IMR-90 (cell line): Measurements from ENCODE around the gene KYNU. TPM values are rescaled to one million over a fixed set of nuclear protein-coding genes. Genes with fewer than 3 reads are reported as not detected.

Experiments
- ATAC-seq: fragments of 200-7000 bp; cut with Tn5 transposase; 2 replicates; pipeline ENCODE4 v1.9.1; 2020; ENCODE audit warnings: low read depth, mild to moderate bottlenecking, moderate library complexity
- BruUV-seq: library from RNA; stranded (reverse); fragments of 400-500 nt; replicated peaks from 2 replicates; lab custom pipeline; 2021; lab: Mats Ljungman, UMichigan
- CTCF ChIA-PET: fragments of 300-600 bp; formaldehyde crosslinking; extraction: SDS; loops from one replicate; lab custom pipeline; 2021; ENCODE audit warnings: antibody characterized with exemption; lab: Yijun Ruan, JAX
- POLR2A ChIA-PET: fragments of 300-600 bp; sonication (Branson Sonifier 250); formaldehyde crosslinking; loops from one replicate; lab custom pipeline; 2022; ENCODE audit warnings: antibody characterized with exemption; ENCODE audit not compliant: unreplicated experiment; lab: Charles Lee
- DNase-seq: peaks from one replicate; pipeline ENCODE4 v3.0.0; 2013
- H2AFZ ChIP-seq: replicated peaks from 2 replicates; pipeline ENCODE3; 2013; ENCODE audit warnings: low read length, mild to moderate bottlenecking; ENCODE audit not compliant: poor library complexity
- H2AK5ac ChIP-seq: 2 replicates; pipeline ENCODE4 v1.6.1; 2013; ENCODE audit warnings: low read depth, low read length, inconsistent platforms
- H2AK9ac ChIP-seq: replicated peaks from 2 replicates; pipeline ENCODE3; 2013; ENCODE audit warnings: mild to moderate bottlenecking, low read depth, low read length, moderate library complexity; ENCODE audit not compliant: poor library complexity
- H2BK120ac ChIP-seq: 2 replicates; pipeline ENCODE4 v1.6.1; 2013; ENCODE audit warnings: low read depth, low read length, inconsistent platforms
- H2BK15ac ChIP-seq: 3 replicates; pipeline ENCODE4 v1.6.1; 2013; ENCODE audit warnings: low read depth, low read length, inconsistent platforms
- H2BK20ac ChIP-seq: 2 replicates; pipeline ENCODE4 v1.6.1; 2013; ENCODE audit warnings: low read depth, mild to moderate bottlenecking, inconsistent platforms, low read length, moderate library complexity
- H2BK5ac ChIP-seq: 2 replicates; pipeline ENCODE4 v1.6.1; 2013; ENCODE audit warnings: mild to moderate bottlenecking, low read depth, low read length, inconsistent platforms; ENCODE audit not compliant: poor library complexity, severe bottlenecking
- H3K14ac ChIP-seq: replicated peaks from 2 replicates; pipeline ENCODE4 v1.6.1; 2013; ENCODE audit warnings: low read depth, low read length, inconsistent platforms
- H3K18ac ChIP-seq: 2 replicates; pipeline ENCODE4 v1.6.1; 2013; ENCODE audit warnings: low read depth, low read length, control low read depth
- H3K23ac ChIP-seq: 2 replicates; pipeline ENCODE4 v1.6.1; 2013; ENCODE audit warnings: low read depth, low read length, inconsistent platforms
- H3K27ac ChIP-seq: 2 replicates; pipeline ENCODE4 v1.5.1; 2013; ENCODE audit warnings: mild to moderate bottlenecking, control low read depth, low read length; ENCODE audit not compliant: insufficient read depth
- H3K27me3 ChIP-seq: 2 replicates; pipeline ENCODE4 v1.6.1; 2013; ENCODE audit warnings: low read length; ENCODE audit not compliant: control insufficient read depth, insufficient read depth
- H3K36me3 ChIP-seq: 2 replicates; pipeline ENCODE4 v1.6.1; 2013; ENCODE audit warnings: low read length, mixed read lengths; ENCODE audit not compliant: control insufficient read depth, insufficient read depth
- H3K4ac ChIP-seq: 2 replicates; pipeline ENCODE4 v1.6.1; 2013; ENCODE audit warnings: low read depth, low read length, inconsistent platforms
- H3K4me1 ChIP-seq: 2 replicates; pipeline ENCODE4 v1.6.1; 2013; ENCODE audit warnings: low read length, mixed read lengths; ENCODE audit not compliant: control insufficient read depth, insufficient read depth
- H3K4me2 ChIP-seq: 2 replicates; pipeline ENCODE4 v1.6.1; 2013; ENCODE audit warnings: low read depth, mild to moderate bottlenecking, control low read depth, low read length, moderate library complexity
- H3K4me3 ChIP-seq: 2 replicates; pipeline ENCODE4 v1.5.1; 2013; ENCODE audit warnings: low read depth, mild to moderate bottlenecking, control low read depth, low read length, moderate library complexity; ENCODE audit not compliant: insufficient read depth
- H3K56ac ChIP-seq: 2 replicates; pipeline ENCODE4 v1.6.1; 2013; ENCODE audit warnings: low read length, inconsistent platforms; ENCODE audit not compliant: insufficient read depth; ENCODE audit errors: extremely low read depth
- H3K79me1 ChIP-seq, 2 experiments: 2 replicates each; pipeline ENCODE4 v1.6.1; 2013; ENCODE audit warnings: low read length in 2 of 2, inconsistent platforms in 1 of 2, low read depth in 1 of 2
- H3K9ac ChIP-seq: 2 replicates; pipeline ENCODE4 v1.6.1; 2013; ENCODE audit warnings: low read depth, low read length, control low read depth
- H3K9me1 ChIP-seq: 2 replicates; pipeline ENCODE4 v1.6.1; 2013; ENCODE audit warnings: low read length, inconsistent platforms; ENCODE audit not compliant: insufficient read depth
- H3K9me3 ChIP-seq: 2 replicates; pipeline ENCODE4 v1.6.1; 2013; ENCODE audit warnings: low read length; ENCODE audit not compliant: control insufficient read depth, insufficient read depth
- H4K20me1 ChIP-seq: 2 replicates; pipeline ENCODE4 v1.6.1; 2013; ENCODE audit warnings: low read length, inconsistent platforms; ENCODE audit not compliant: insufficient read depth
- H4K5ac ChIP-seq: 2 replicates; pipeline ENCODE4 v1.6.1; 2013; ENCODE audit warnings: mild to moderate bottlenecking, low read depth, low read length, control low read depth
- H4K8ac ChIP-seq, 2 experiments: 2 replicates each; pipeline ENCODE4 v1.6.1; 2013; ENCODE audit warnings: low read depth in 2 of 2, low read length in 2 of 2, control low read depth in 1 of 2, inconsistent platforms in 1 of 2
- H4K91ac ChIP-seq: 2 replicates; pipeline ENCODE4 v1.6.1; 2013; ENCODE audit warnings: low read depth, low read length, inconsistent platforms; ENCODE audit not compliant: insufficient read depth
- CEBPB ChIP-seq: IDR thresholded peaks from 2 replicates; pipeline ENCODE4 v1.6.1; 2012; ENCODE audit warnings: low read depth, low read length, improper control_type of control experiment
- FOS ChIP-seq: fragments of 150-350 bp; IDR thresholded peaks from 2 replicates; pipeline ENCODE4 v1.6.1; 2016; ENCODE audit warnings: low read depth, low read length
- MAFK ChIP-seq: IDR thresholded peaks from 2 replicates; pipeline ENCODE4 v1.6.1; 2012; ENCODE audit warnings: low read depth, low read length, improper control_type of control experiment
- MXI1 ChIP-seq: IDR thresholded peaks from 2 replicates; pipeline ENCODE4 v1.6.1; 2012; ENCODE audit warnings: low read depth, mild to moderate bottlenecking, low read length, moderate library complexity, borderline replicate concordance
- NFE2L2 ChIP-seq: fragments of 150-350 bp; IDR thresholded peaks from 2 replicates; pipeline ENCODE4 v1.6.1; 2016; ENCODE audit warnings: low read depth, mild to moderate bottlenecking, low read length
- RAD21 ChIP-seq: IDR thresholded peaks from 2 replicates; pipeline ENCODE4 v1.6.1; 2012; ENCODE audit warnings: low read length, improper control_type of control experiment
- RCOR1 ChIP-seq: IDR thresholded peaks from 2 replicates; pipeline ENCODE4 v1.6.1; 2012; ENCODE audit warnings: mild to moderate bottlenecking, low read length, improper control_type of control experiment; ENCODE audit not compliant: insufficient replicate concordance
- WGBS, 2 experiments: methylation state at CpG; one replicate each; pipeline versions ENCODE4 v1.1.5 to v1.1.7; 2013; ENCODE audit warnings: missing lambda C conversion rate in 2 of 2; ENCODE audit not compliant: insufficient read length in 1 of 2; ENCODE audit errors: extremely low coverage in 2 of 2; 5-methylcytosine and 5-hydroxymethylcytosine counted together
- dilution Hi-C: fragments of 300-500 bp; cut with HindIII; formaldehyde crosslinking; loops from one replicate; pipeline ENCODE4 v1.14.3; 2018; ENCODE audit warnings: low sequenced_read_pairs; ENCODE audit not compliant: unreplicated experiment
- in situ Hi-C: fragments of 300-500 bp; cut with MboI; formaldehyde crosslinking; loops from 3 replicates; pipeline ENCODE4 v1.14.3; 2019; ENCODE audit warnings: low sequenced_read_pairs, inconsistent platforms, mixed read lengths
- intact Hi-C: fragments of 100-400 bp; cut with micrococcal nuclease; formaldehyde crosslinking; loops from 2 replicates; pipeline ENCODE4 v1.10.0; 2022
- polyA plus RNA-seq, 3 experiments: library from polyadenylated mRNA; depleted of rRNA; stranded (reverse); fragments of >200 nt; gene quantifications; 2 replicates each; pipeline ENCODE4 v1.2.3, GENCODE V29; 2012; ENCODE audit warnings: low replicate concordance in 1 of 3
- total RNA-seq: library from RNA; depleted of rRNA; stranded (reverse); fragments of >200 nt; gene quantifications from 2 replicates; pipeline ENCODE4 v1.2.3, GENCODE V29; 2012
- TF ChIP-seq, protein P1 (sequence below): fragments of 150-350 bp; IDR thresholded peaks from 2 replicates; pipeline ENCODE4 v1.6.1; 2016; ENCODE audit warnings: low read depth, mild to moderate bottlenecking, low read length, moderate library complexity, borderline replicate concordance
- TF ChIP-seq, protein P2 (sequence below): fragments of 150-350 bp; IDR thresholded peaks from 2 replicates; pipeline ENCODE4 v1.6.1; 2017; ENCODE audit warnings: mild to moderate bottlenecking, antibody characterized with exemption, low read length, low read depth

Gene KYNU
- total and polyA plus RNA-seq, 2 of the 4 experiments (the other 2 are of a cell fraction): 0.75 to 2.9 TPM

DNA sequence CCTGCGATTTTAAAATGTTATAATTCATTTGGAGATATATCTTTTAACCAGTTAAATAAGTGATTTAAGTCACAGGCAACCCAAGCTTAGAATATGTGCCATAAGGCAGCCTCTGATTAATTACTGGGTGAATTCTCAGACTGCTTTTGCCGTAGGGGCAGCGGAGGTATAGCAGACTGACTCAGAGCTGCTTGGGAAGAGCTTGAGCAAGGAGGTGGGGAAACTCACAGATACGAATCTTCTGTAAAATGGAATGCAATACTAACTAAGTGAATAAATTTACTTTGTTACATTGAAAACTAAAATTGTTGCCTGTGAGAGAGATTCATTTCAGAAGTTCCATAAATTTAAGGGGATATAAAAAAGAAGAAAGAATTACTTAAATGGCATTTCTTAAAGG lies 115.4 kb downstream of the KYNU start:
- intact Hi-C loops: loop anchor here (5.0 kb wide), 1 partner anchor 1411 kb away; no protein-coding TSS in a partner anchor
- ChIA-PET POLR2A (no interaction called here), CTCF (no interaction called here)
- dilution Hi-C loops: no loop called here
- H4K8ac ChIP-seq: no peak overlapping the region
- H2BK15ac ChIP-seq: no peak overlapping the region
- no peak overlapping the region for H3K9ac ChIP-seq
- H4K5ac ChIP-seq: no peak overlapping the region
- in situ Hi-C loops: no loop called here
- H2BK120ac ChIP-seq: no peak overlapping the region
- H3K4ac ChIP-seq: no peak overlapping the region
- H3K27ac ChIP-seq: no peak overlapping the region
- H3K9me1 ChIP-seq: no peaks in the 10 kb centered on the region
- BruUV-seq: no TSS peak
- H2AK9ac ChIP-seq: no peak overlapping the region
- no peak overlapping the region for H2BK5ac ChIP-seq
- no peak for DNase-seq
- ATAC-seq: peak; percentile 59; the same call in 1 of the 2 replicates
- peaks cover 4% of the 10 kb centered on the region; the same call in 1 of the 2 replicates for H3K27me3 ChIP-seq
- H2AFZ ChIP-seq: no peak overlapping the region
- no peaks in the 10 kb centered on the region for H3K79me1 ChIP-seq
- no peak overlapping the region for H3K18ac ChIP-seq
- no peak overlapping the region for H2AK5ac ChIP-seq
- TF ChIP-seq MAFK: no peak
- TF ChIP-seq RAD21: no peak
- TF ChIP-seq, protein P1, sequence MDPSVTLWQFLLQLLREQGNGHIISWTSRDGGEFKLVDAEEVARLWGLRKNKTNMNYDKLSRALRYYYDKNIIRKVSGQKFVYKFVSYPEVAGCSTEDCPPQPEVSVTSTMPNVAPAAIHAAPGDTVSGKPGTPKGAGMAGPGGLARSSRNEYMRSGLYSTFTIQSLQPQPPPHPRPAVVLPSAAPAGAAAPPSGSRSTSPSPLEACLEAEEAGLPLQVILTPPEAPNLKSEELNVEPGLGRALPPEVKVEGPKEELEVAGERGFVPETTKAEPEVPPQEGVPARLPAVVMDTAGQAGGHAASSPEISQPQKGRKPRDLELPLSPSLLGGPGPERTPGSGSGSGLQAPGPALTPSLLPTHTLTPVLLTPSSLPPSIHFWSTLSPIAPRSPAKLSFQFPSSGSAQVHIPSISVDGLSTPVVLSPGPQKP: no peak
- no peak for TF ChIP-seq RCOR1
- TF ChIP-seq FOS: no peak
- no peak for TF ChIP-seq NFE2L2
- TF ChIP-seq CEBPB: no peak
- TF ChIP-seq, protein P2, sequence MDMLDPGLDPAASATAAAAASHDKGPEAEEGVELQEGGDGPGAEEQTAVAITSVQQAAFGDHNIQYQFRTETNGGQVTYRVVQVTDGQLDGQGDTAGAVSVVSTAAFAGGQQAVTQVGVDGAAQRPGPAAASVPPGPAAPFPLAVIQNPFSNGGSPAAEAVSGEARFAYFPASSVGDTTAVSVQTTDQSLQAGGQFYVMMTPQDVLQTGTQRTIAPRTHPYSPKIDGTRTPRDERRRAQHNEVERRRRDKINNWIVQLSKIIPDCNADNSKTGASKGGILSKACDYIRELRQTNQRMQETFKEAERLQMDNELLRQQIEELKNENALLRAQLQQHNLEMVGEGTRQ: no peak
- no peak for TF ChIP-seq MXI1
- H3K14ac ChIP-seq: no peak overlapping the region
- H4K20me1 ChIP-seq: no peaks in the 10 kb centered on the region
- H3K4me3 ChIP-seq: no peak overlapping the region
- no peak overlapping the region for H3K4me2 ChIP-seq
- H3K9me3 ChIP-seq: no peaks in the 10 kb centered on the region
- H3K36me3 ChIP-seq: no peaks in the 10 kb centered on the region
- no peak overlapping the region for H2BK20ac ChIP-seq
- WGBS, 2 experiments: no CpG with 5 or more reads among the region's 4 CpGs
- no peaks in the 10 kb centered on the region for H3K4me1 ChIP-seq
- no peak overlapping the region for H4K91ac ChIP-seq
- no peak overlapping the region for H3K56ac ChIP-seq
- H3K23ac ChIP-seq: no peak overlapping the region
